Mucosa of descending colon (tissue), 3 donors: Measurements from ENCODE around the gene KASH5. TPM values are rescaled to one million over a fixed set of nuclear protein-coding genes. Genes with fewer than 3 reads are reported as not detected.

Source experiments
- ATAC-seq: fragments of 200-7000 bp; cut with Tn5 transposase; one replicate; pipeline ENCODE4 v1.9.1; 2020; ENCODE audit warnings: mild to moderate bottlenecking, moderate library complexity
- DNase-seq, 3 donors: peaks; one replicate each; pipeline ENCODE4 v3.0.0-alpha.2; 2020
- H3K36me3 ChIP-seq: fragments of 200-600 bp; one replicate; pipeline ENCODE4 v1.8.0; 2021; ENCODE audit warnings: low read depth, mild to moderate bottlenecking
- H3K4me1 ChIP-seq: fragments of 200-600 bp; one replicate; pipeline ENCODE4 v1.8.0; 2021; ENCODE audit warnings: low read depth, mild to moderate bottlenecking
- H3K4me3 ChIP-seq: fragments of 200-600 bp; one replicate; pipeline ENCODE4 v1.8.0; 2021; ENCODE audit warnings: mild to moderate bottlenecking
- H3K9me3 ChIP-seq: fragments of 200-600 bp; one replicate; pipeline ENCODE4 v1.8.0; 2021; ENCODE audit warnings: mild to moderate bottlenecking
- CTCF ChIP-seq: fragments of 200-600 bp; IDR thresholded peaks from one replicate; pipeline ENCODE4 v1.8.0; 2022; ENCODE audit warnings: antibody characterized with exemption, mild to moderate bottlenecking
- intact Hi-C, 2 donors: fragments of 100-400 bp; cut with DNase I in 1 of 2; cut with micrococcal nuclease in 1 of 2; formaldehyde crosslinking; loops; one replicate each; pipeline versions ENCODE4 v1.11.0 to v1.11.1; 2022; cut with DNase I, micrococcal nuclease
- total RNA-seq, 3 donors: library from RNA; stranded (reverse); fragmentation: NEBNext Ultra II Directional in 2 of 3; extraction: Animal tissue kit (Norgen Biotek cat#: 25700) in 2 of 3; gene quantifications; one replicate each; pipeline versions ENCODE4 v1.2.1 to v1.2.4, GENCODE V29; 2021 to 2023
- donor health status: DM: no; HTN: no; CAD: no; lungs with moderate emphysema.
- donor health status: DM: no; HTN: no; CAD: no.
- donor health status: DM: no; HTN: yes; CAD: no.

The KASH5 gene
- total RNA-seq, 3 donors from 2014 or later: not detected

GRCh38 chr19:49440439-49441209 is 52.6 kb downstream of the KASH5 start:
- Histone ChIP-seq H3K4me1 (no peaks in the 10 kb centered on the region), H3K36me3 (no peaks in the 10 kb centered on the region), H3K9me3 (no peaks in the 10 kb centered on the region), H3K4me3 (no peak overlapping the region)
- no peak for ATAC-seq
- DNase-seq: no peak
- intact Hi-C loops: loop anchor here in 1 of 2 donors (5.0 kb wide), 1 partner anchor 48 kb away; no protein-coding TSS in a partner anchor
- no peak for TF ChIP-seq CTCF

GRCh38 chr19:49441210-49441959 is 53.3 kb downstream of the KASH5 start, which contains the start of gene SLC17A7:
SLC17A7 (minus strand) TSS chr19:49441527; CDS start chr19:49441379, 148 bp downstream.
- no peak for TF ChIP-seq CTCF
- Histone ChIP-seq H3K4me1 (no peaks in the 10 kb centered on the region), H3K36me3 (no peaks in the 10 kb centered on the region), H3K9me3 (no peaks in the 10 kb centered on the region), H3K4me3 (no peak within 1 kb of the TSS)
- intact Hi-C loops: loop anchor here in 1 of 2 donors (5.0 kb wide), 1 partner anchor 49 kb away; no protein-coding TSS in a partner anchor
- DNase-seq: peak in 2 of 3 donors; percentile 40 to 63
- ATAC-seq: no peak

GRCh38 chr19:49441960-49442350 is 53.9 kb downstream of the KASH5 start:
- TF ChIP-seq CTCF: no peak

GRCh38 chr19:49442354-49442753 is 54.3 kb downstream of the KASH5 start:
- no peak for TF ChIP-seq CTCF
- Histone ChIP-seq H3K36me3 (no peaks in the 10 kb centered on the region), H3K4me3 (no peak overlapping the region), H3K4me1 (no peaks in the 10 kb centered on the region), H3K9me3 (no peaks in the 10 kb centered on the region)
- intact Hi-C loops: loop anchor here (2.0 to 5.0 kb wide), 2 partner anchors 50 kb away; no protein-coding TSS in a partner anchor
- ATAC-seq: no peak
- DNase-seq: peak in 1 of 3 donors; percentile 46

More at GRCh38 chr19:49441960-49442350, 53.9 kb downstream of the KASH5 start:
- Histone ChIP-seq H3K9me3 (no peaks in the 10 kb centered on the region), H3K4me3 (no peak overlapping the region), H3K36me3 (no peaks in the 10 kb centered on the region), H3K4me1 (no peaks in the 10 kb centered on the region)
- ATAC-seq (no peak), DNase-seq (no peak)
- intact Hi-C loops: loop anchor here (2.0 to 5.0 kb wide), 2 partner anchors 49 to 50 kb away; no protein-coding TSS in a partner anchor

- H3K4me1 ChIP-seq: no peaks in the 10 kb centered on the region
These were observed 54.8 kb downstream of the KASH5 start for GRCh38 chr19:49442771-49443365.

More at GRCh38 chr19:49442771-49443365, 54.8 kb downstream of the KASH5 start:
- ATAC-seq (peak; percentile 81), DNase-seq (peak; percentile 94 to 96 (median 95))
- no peak for TF ChIP-seq CTCF
- Histone ChIP-seq H3K9me3 (no peaks in the 10 kb centered on the region), H3K36me3 (no peaks in the 10 kb centered on the region), H3K4me3 (peak overlapping the region; percentile 42)
- intact Hi-C loops: loop anchor here (2.0 to 5.0 kb wide), 2 partner anchors 50 to 51 kb away; no protein-coding TSS in a partner anchor
